Measurements from ENCODE around the gene ITIH4.

ITIH4 gene

GRCh38 chr3:52830535-52831258, at the start of gene ITIH4:
Gene ITIH4 (minus strand): TSS chr3:52830672. CDS start chr3:52830642, 30 bp downstream.
- no peak for DNase-seq

GRCh38 chr3:52880047-52880446, 49.6 kb upstream of the ITIH4 start:
- DNase-seq, result no peak

- DNase-seq, result no peak
These were observed 49.1 kb upstream of the ITIH4 start for GRCh38 chr3:52879581-52879980.

GRCh38 chr3:52879090-52879489, 48.6 kb upstream of the ITIH4 start:
- DNase-seq, result no peak

- DNase-seq, result no peak
These were observed 46.6 kb upstream of the ITIH4 start for GRCh38 chr3:52877085-52877484.

GRCh38 chr3:52874864-52875587, 44.6 kb upstream of the ITIH4 start:
- DNase-seq, result peak; percentile 11

- DNase-seq, result no peak
These were observed 43.8 kb upstream of the ITIH4 start for GRCh38 chr3:52874160-52874701.

GRCh38 chr3:52873433-52874159, 43.1 kb upstream of the ITIH4 start:
- peak; percentile 17 for DNase-seq

GRCh38 chr3:52872245-52872644, 41.8 kb upstream of the ITIH4 start:
- no peak for DNase-seq

GRCh38 chr3:52871761-52872160, 41.3 kb upstream of the ITIH4 start:
- no peak for DNase-seq

- DNase-seq, result no peak
These were observed 40.0 kb upstream of the ITIH4 start for GRCh38 chr3:52870471-52870870.

GRCh38 chr3:52866427-52866826, 36.0 kb upstream of the ITIH4 start:
- DNase-seq, result no peak

GRCh38 chr3:52865994-52866393, 35.5 kb upstream of the ITIH4 start:
- DNase-seq, result no peak

- no peak for DNase-seq
These were observed 29.9 kb upstream of the ITIH4 start for GRCh38 chr3:52860424-52860768.

GRCh38 chr3:52859686-52860423, 29.4 kb upstream of the ITIH4 start:
- DNase-seq, result no peak

GRCh38 chr3:52857864-52858263, 27.4 kb upstream of the ITIH4 start:
- DNase-seq, result no peak

GRCh38 chr3:52857133-52857532, 26.7 kb upstream of the ITIH4 start:
- DNase-seq, result no peak

- DNase-seq, result no peak
These were observed 26.2 kb upstream of the ITIH4 start for GRCh38 chr3:52856666-52857065.

GRCh38 chr3:52854013-52854412, 23.5 kb upstream of the ITIH4 start:
- DNase-seq, result no peak

GRCh38 chr3:52852419-52852818, 21.9 kb upstream of the ITIH4 start:
- no peak for DNase-seq

GRCh38 chr3:52851348-52851747, 20.9 kb upstream of the ITIH4 start:
- peak; percentile 55 for DNase-seq

GRCh38 chr3:52849656-52850055, 19.2 kb upstream of the ITIH4 start:
- no peak for DNase-seq

- DNase-seq, result no peak
These were observed 18.1 kb upstream of the ITIH4 start for GRCh38 chr3:52848617-52849016.

All from activated CD4-positive, alpha-beta T cell treated with anti-CD3 and anti-CD28 coated beads, Interleukin-10, Interleukin-2, amounts not matched to agents 100 ng/mL and 50 ng/mL, durations not matched to agents 16 hours and 8 hours (primary cell).